AG10803 (cell line): ENCODE measurements around the gene AVL9.

Experiments
- DNase-seq: peaks from one replicate; pipeline ENCODE4 v3.0.0; 2010; ENCODE audit warnings: low read depth
- H3K4me3 ChIP-seq: 2 replicates; pipeline ENCODE4 v1.5.1; 2011; ENCODE audit warnings: mild to moderate bottlenecking, low read length, control low read depth
- TF ChIP-seq, protein P1 (sequence below): conservative IDR thresholded peaks from 2 replicates; pipeline ENCODE4 v1.5.1; 2011; ENCODE audit warnings: mild to moderate bottlenecking, low read length, control low read depth, inconsistent platforms

The AVL9 gene

GRCh38 chr7:32511791-32512190 is 16.5 kb downstream of the AVL9 start:
- TF ChIP-seq, protein P1, sequence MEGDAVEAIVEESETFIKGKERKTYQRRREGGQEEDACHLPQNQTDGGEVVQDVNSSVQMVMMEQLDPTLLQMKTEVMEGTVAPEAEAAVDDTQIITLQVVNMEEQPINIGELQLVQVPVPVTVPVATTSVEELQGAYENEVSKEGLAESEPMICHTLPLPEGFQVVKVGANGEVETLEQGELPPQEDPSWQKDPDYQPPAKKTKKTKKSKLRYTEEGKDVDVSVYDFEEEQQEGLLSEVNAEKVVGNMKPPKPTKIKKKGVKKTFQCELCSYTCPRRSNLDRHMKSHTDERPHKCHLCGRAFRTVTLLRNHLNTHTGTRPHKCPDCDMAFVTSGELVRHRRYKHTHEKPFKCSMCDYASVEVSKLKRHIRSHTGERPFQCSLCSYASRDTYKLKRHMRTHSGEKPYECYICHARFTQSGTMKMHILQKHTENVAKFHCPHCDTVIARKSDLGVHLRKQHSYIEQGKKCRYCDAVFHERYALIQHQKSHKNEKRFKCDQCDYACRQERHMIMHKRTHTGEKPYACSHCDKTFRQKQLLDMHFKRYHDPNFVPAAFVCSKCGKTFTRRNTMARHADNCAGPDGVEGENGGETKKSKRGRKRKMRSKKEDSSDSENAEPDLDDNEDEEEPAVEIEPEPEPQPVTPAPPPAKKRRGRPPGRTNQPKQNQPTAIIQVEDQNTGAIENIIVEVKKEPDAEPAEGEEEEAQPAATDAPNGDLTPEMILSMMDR, result no peak
- no peak overlapping the region for H3K4me3 ChIP-seq
- DNase-seq, result peak; percentile 3

DNA sequence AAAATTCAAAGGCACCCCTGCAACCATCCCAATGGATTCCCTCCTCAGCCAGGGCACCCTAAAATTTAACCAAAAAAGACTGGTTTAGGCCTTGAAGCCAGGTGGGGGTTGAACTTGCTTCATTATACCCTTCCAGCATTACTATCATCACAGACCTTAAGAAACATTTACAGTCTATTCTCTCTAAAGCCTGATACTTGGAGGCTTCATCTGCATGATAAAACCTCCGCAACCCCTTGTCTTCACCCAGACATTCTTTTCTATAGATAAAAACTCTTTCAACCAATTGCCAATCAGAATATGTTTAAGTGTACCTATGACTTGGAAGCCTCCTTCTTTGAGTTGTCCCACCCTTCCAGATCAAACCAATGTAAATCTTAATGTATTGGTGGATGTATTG is 17.9 kb downstream of the AVL9 start:
- TF ChIP-seq, protein P1, result no peak
- H3K4me3 ChIP-seq, result no peak overlapping the region
- no peak for DNase-seq

GRCh38 chr7:32515890-32516550 is 20.7 kb downstream of the AVL9 start:
- TF ChIP-seq, protein P1, result no peak
- no peak overlapping the region for H3K4me3 ChIP-seq
- DNase-seq, result no peak

DNA sequence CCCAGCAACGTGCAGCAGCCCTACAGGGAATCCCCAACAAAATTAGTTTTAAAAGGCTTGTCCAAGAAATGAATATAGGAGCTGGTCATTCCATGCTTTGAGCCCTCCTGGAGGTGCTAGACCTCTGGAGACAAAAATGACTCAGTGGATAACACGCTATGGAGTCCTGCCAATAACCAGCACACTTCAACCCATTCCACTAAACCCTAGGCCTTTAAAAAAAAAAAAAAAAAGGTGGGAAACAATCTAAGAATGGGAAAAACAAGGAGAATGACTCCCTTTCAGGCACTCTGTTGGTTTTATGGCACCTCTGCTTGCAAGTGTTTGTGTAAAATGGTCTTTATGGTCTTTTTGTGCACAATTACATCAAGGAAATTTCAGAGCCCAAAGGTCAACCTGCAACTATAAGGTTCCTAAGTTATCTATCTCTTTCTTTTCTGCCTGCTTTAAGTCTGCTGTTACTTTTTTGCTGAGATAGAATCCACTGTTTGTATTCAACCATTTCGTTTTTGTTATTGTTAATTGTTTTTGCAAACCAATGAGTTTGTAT is 21.3 kb downstream of the AVL9 start:
- no peak for DNase-seq
- no peak overlapping the region for H3K4me3 ChIP-seq
- TF ChIP-seq, protein P1, result no peak

- no peak for DNase-seq
- TF ChIP-seq, protein P1, result no peak
- H3K4me3 ChIP-seq, result no peak overlapping the region
Measured at GRCh38 chr7:32518534-32519140, 23.3 kb downstream of the AVL9 start.

DNA sequence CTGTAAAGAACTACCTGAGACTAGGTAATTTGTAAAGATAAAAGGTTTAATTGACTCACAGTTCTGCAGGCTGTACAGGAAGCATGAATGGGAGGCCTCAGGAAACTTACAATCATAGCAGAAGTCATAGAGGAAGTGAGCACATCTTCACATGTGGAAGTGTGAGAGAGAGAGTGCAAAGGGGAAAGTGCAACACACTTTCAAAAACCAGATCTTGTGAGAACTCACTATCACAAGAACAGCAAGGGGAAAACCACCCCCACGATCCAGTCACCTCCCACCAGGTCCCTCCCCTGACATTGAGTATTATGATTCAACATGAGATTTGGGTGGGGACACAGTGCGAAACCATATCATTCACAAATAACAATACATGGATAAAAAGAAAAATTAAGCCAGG is 24.5 kb downstream of the AVL9 start:
- TF ChIP-seq, protein P1, result no peak
- DNase-seq, result no peak
- no peak overlapping the region for H3K4me3 ChIP-seq
